ENCODE results near the gene HNRNPH2.

The HNRNPH2 gene

DNA sequence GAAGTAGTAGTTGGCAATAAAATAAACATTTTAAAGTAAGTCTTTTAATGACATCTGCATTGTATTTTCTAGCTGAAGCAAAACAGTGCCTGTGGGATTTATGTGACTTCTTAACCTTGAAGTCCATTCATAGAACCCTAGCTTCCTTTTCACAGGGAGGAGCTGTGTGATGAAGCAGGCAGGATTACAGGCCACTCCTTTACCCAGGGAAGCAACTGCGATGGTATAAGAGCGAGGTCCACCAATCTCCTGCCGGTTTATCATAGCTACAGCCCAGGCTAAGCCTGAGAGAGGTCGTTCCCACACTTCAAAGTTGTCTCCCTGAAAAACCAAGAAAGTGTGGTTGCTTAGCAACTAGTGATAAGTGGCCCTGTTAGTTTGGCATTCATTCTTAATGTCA is 10.2 kb upstream of the HNRNPH2 start:
- DNase-seq: no peak

DNA sequence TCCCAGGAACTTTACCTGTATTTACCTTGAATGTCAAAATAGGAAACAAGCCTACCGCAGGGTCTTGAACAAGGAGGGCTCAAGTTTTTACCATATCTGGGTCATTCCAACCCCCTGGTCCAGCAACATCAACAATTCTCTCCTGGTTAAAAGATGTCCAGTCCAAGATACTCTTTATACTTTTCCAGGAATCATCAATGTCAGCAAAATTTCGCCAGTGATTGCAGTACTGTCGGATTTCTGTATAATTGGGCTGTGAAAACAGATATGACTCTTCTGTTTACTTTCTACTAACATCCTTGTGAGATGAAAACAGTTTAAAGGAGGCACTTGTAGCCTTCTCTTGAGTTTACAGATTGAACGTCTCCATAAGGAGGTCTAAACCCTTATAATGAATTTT is 9.3 kb upstream of the HNRNPH2 start:
- no peak for DNase-seq

DNA sequence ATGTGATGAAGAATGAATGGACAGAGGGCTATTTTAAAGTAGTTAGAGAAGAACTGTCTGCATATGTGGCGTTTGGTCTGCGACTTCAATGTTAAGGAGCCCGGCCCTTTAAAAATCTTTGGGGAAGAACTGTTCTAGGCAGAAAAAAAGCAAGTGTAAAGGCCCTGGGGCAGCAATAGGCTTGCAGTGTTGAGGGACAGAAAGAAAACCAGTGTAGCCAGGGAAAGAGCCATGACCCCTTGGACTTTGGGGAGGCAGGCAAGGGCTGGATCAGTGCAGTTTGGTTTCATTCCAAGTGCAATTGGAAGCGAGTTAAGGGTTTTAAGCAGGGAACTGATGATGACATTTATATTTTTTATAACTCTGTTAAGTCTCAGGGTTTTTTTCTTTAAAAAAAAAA is 8.2 kb upstream of the HNRNPH2 start:
- no peak for DNase-seq

DNA sequence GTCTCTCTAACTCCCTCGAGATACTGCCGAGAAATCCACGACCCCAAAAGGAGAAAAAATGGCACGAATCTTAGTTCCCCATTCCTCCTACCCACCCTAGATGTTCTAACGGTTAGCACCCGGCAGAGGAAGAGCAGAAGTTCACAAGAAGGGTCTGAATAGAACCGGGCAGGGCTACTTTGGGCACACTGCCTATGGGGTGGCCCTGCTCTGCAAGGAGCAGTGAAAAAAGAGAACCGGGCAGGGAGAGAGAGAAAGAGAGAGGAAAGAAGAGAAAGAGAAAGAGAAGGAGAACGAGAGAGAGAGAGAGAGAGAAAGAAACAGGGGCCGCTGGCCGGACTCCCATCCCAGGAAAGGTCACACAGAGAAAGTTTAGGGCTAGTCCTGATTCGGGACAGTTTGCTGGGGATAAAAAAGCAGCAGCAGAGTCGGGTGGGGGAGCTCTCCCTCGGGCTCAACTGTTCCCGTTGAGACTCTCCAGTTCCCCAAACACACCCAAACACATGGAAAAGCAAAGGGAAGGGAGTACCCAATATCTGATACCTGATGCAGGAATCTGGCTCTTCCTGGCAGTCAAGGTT is 765 bp upstream of the HNRNPH2 start:
- DNase-seq: no peak

DNA sequence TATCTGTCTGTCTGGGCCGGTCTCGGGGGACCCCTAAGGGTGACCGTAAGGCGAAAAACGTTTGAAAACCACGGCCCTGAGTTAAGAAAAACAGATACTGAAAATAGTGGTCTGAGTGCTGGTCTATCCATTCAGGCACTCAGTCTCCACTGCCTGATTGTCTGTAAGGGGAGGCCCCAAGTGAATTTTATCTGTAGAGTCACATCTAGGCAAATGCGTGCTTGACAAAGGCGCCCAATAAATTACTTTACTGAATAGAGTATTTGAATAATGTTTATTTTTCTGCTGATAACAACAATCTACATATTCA is 465 bp downstream of the HNRNPH2 start:
- DNase-seq: no peak

DNA sequence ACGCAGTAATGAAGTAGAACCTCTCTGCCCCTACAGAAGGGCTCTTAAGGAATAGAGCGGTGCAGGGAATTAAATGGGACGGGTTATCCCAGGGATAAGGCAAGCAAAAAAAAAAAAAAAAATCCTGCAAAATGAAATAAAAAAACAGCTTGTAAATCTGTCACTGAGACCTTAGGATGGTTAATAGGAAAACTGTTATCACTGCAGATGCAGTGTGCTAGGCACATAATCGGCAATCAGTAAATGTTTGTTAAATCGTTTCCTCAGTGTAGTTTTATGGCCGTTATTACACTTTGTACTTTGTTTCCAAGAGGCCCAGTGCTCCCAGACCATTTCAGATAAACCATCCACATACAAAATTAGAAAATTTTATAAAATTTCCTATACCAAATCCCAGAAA is 1.0 kb downstream of the HNRNPH2 start:
- DNase-seq: no peak

DNA sequence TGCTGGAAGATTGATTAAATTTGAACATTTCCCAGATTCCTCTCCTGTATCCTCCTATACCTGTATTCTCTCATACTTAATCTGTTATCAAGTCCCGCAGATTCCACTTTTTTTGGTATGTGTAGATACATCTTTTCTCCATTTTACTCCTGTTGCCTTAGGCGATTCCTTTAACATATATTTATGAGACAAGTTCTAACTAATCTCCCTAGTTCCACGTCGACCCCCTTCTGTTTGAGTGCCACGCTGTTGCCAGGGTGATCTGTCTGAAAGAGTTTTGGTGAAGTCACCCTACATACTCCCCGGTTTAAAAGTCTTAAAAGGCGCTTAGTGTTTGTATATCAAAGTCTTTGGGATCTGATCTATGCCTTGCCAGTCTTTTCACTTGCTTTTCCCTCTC is 2.4 kb downstream of the HNRNPH2 start:
- no peak for DNase-seq

DNA sequence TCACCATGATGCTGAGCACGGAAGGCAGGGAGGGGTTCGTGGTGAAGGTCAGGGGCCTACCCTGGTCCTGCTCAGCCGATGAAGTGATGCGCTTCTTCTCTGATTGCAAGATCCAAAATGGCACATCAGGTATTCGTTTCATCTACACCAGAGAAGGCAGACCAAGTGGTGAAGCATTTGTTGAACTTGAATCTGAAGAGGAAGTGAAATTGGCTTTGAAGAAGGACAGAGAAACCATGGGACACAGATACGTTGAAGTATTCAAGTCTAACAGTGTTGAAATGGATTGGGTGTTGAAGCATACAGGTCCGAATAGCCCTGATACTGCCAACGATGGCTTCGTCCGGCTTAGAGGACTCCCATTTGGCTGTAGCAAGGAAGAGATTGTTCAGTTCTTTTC is 4.0 kb downstream of the HNRNPH2 start:
- DNase-seq: no peak

DNA sequence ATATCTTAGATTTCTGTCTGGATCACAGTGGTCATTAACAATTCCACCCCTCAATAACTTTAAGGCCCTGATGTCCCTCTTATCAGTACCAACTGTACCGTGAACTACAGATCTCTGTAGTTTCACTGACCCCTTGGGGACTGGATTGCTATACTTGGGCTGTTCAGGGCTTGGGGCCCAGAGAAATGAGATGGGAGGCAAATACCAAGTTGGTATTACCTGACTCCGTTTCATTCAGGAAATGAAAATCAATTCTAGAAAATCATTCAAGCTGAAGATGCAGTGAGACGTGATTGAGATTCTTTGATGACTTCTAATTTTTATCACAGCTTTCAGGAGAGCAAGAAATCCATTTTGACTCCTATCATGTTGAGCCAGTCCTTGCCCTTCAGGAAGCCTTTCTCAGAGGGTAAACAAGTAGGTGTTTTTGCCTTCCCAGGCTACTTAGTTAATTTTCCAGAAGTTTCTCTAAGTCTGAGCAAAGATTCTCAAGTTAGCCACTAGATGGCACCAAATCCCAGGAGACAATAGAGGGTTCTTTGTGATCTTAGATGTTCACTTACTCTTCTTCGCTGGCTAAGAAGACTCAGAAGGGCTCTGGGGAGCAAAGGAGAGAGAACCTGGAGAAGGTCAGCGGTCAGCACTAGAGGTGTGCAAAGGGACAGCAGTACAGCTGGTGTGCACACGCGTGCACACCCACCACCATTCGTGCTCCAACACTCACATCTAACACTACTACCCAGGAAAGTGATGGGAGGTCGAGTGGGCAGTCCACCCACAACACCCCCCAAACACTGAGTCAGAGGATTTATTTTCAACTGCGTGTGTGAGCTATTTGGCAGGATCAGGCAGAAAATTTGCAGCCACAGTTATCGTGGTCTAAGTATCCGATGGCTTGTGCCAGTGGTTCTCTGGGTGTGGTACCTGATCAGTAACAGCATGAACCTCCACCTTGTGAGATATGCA is 7.4 kb downstream of the HNRNPH2 start:
- peak; percentile 60 for DNase-seq

DNA sequence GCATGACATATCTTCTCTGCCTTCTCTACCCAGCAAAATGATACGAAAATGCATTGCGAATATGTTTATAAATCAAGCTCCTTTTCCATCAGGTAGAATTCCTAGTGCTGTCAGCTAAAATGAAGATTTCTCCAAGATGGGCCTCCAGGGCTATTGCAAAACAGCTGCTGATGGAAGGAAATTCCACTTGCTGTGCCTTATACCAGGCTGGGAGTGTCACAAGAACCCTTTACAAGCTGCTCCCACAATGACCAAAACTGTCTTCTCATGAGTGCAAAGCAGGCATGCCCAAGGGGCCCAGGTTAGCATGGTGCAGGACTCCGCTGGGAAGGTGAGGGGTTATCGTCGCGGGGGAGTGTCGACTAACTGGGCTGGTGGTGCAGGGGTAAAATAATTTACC is 8.7 kb downstream of the HNRNPH2 start:
- DNase-seq: no peak

DNA sequence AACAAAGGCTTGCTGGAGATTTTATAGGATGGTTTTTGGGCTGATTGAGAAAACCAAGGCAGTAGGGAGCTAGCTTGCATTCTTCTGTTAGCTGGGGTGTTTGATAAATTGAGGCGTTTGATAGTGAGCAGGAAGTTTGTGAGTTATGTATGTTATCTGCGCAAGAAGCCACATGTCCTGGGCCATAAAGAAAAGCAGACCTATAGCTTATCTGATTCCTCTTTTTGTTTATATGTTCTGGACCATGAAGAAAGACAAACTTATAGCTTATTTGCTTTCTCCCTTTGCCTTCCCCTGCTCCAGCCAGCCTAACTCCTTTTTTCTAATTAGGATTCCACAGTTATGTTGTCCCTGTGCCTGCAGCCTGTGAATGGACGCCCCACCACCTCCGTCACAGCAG is 9.2 kb downstream of the HNRNPH2 start:
- DNase-seq: no peak

DNA sequence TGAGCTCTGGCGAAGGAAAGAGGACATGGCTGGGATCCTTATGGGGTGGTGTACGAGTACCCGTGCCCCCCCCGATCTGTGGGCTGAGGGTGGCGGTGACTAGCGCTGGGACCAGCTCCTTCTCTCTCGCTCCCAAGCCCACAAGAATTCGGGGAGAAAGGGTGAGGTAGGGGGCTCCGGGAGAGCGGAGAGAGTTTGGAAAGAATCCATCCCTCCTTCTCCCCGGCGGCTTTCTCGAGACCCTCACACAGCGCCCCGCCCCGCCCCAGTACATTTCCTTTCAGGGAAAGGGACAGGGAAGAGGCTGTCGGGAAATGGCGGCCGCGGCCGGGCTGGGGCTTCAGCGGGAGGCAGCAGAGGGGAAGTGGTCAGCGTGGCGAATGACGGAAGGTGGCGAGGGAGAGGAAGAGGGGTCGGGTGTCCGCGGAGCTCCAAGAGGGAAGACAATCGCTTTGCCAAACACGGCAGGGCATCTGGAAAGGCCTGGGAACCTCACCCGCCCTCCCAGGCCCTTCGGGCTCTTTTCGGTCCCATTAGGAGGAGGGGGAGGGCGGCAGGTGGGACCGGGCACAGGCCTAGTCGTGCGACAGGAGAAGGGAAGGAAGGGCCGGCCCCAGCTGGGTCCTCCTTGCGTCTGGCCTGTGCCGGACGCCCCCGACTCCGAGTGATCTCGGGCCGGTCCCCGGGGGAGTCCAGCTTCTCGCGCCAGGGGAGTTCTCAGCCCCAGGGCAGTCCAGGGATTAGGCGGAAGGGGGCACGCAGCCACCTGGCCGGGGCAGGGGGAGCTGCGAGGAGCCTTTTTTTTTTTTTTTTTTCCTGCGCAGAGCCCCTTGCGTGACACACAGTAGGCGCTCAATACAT is 10.2 kb downstream of the HNRNPH2 start:
- DNase-seq: peak; percentile 17

DNA sequence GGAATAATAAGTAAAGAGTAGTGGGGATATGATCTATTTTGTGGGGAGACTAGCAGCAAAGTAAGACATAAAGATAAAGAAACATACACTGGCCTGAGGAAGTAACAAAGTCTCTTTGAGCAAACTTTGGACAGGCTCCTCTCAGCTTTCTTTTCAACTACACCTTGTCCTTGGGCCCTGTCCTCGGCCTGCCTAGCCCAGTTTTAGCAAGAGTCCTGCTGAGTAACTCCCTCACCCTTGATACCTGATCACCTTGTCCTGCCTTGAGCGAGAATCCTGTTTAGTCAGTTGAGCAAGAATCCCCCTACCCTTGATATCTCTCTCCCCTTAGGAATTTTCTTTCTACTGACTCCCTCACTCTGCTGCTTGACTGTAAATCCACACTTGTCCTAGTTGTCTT is 11.5 kb downstream of the HNRNPH2 start:
- DNase-seq: no peak

DNA sequence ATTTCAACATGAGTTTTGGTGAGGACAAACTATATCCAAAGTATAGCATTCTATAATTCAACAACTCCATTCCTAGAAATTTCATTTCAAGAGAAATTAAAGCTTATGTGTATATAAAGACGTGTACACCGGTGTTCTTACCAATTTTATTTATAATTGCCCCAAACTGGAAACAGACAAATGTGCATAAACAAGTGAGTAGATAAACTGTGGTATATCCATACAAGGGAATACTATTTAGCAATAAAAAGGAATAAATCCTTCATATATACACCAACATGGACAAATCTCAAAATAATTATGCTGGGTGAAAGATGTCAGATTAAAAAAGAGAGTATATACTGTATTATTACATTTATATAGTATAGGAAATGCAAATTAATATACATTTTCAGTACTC is 19.9 kb downstream of the HNRNPH2 start:
- no peak for DNase-seq

DNA sequence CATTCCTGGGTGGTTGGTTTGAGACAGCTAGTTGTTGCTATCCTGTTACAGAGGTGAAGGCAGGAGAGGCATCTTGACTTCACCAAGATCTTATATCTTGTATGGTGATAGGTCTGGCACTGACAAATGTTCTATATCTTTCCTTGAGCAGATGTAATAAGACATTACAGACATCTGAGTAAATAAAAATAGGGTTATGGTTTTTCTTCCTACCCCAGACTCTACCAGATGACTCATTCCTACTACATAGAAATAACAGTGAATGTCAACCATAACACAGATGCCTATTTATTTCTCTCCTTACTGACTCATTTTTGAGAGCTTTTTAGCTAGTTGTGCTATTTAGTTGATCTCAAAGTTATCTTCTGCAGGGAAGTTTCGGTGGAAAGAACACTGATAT is 21.9 kb downstream of the HNRNPH2 start:
- DNase-seq: no peak

DNA sequence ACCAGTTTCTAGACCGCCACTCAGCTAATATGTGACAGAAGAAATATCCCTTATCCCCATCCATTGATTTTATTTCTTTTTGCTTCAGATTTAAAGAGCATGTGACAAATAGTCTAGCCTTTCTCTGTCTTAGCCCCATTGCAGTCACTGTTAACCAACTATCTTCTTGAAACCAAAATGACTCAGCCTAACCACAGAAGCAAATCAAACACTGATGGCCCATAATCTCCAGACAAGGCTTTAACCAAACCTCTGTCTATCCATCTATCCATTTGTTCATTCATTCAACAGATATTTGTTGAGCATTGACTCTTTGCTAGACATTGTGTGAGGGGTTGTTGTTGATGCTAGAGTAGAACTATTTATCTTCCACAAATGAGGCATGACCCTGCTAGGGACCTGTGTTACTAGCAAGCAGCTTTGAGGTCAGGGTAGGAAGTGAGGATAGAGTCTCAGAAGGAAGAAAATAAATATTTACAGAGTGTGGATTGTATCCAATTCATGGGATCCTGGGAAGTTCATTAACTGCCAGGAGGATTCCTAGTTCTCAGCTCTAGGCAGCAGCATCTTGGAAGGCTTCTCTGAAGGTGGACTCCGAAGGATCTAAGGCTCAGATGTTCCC is 22.5 kb downstream of the HNRNPH2 start:
- no peak for DNase-seq

DNA sequence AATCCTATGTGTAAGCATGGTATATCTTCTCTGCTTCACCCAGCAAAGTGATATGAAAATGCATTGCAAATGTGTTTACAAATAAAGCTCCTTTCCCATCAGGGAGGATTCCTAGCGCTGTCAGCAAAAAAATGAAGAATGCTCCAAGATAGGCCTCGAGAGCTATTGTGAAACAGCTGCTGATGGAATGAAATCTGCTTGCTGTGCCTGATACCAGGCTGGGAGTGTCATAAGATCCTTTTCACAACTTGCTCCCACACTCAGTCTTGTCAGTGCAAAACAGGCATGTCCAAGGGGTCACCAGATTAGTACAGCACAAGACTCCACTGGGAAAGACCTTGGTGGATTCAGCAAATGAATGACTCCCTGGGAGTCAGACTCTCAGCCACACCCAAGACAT is 34.1 kb downstream of the HNRNPH2 start:
- no peak for DNase-seq

DNA sequence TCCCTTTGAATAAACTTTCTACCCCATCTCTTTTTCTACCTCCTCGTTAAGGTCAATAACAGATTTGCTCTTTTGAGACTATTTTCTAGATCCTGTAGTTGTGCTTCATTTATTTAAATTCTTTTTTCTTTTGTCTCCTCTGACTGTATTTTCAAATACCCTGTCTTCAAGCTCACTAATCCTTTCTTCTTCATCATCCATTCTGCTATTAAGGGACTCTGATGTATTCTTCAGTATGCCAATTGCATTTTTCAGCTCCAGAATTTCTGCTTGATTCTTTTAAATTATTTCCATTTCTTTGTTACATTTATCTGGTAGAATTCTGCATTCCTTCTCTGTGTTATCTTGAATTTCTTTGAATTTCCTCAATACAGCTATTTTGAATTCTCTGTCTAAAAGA is 41.3 kb downstream of the HNRNPH2 start:
- DNase-seq: no peak

DNA sequence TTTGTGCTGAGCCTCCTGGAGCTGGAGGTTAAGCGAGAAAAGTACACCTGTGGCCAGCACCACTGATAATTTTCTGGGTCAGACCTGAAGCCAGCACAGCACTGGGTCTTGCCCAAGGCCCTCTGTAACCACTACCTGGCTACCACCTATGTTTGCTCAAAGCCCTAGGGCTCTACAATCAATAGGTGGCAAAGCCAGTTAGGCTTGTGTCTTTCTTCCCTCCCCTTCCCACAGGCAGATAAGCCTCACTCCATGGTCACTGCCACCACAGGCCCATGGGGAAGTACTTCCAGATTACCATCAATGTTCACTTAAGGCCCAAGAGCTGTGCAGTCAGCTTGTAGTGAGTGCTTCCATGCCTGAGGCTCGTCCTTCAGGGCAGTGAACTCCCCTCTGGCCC is 42.1 kb downstream of the HNRNPH2 start:
- no peak for DNase-seq

DNA sequence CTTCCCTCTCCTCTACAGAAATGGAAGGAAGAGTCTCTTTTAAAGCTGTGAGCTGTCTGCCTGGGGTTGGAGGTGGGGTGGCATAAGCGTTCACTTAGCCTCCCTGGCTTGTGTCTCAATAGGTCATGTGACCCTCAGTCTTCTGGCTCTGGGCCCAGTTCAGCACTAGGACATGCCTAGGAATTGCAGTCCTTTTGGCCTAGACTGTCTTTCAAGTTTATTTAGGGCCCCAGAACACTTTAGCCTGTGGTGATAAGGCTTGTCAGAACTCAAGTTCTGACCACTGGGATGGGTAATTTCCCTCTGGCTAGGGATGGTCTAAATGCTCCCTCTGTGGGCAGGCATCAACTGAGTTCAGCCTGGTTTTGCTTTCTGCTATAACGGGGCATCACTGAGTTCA is 42.9 kb downstream of the HNRNPH2 start:
- DNase-seq: no peak

DNA sequence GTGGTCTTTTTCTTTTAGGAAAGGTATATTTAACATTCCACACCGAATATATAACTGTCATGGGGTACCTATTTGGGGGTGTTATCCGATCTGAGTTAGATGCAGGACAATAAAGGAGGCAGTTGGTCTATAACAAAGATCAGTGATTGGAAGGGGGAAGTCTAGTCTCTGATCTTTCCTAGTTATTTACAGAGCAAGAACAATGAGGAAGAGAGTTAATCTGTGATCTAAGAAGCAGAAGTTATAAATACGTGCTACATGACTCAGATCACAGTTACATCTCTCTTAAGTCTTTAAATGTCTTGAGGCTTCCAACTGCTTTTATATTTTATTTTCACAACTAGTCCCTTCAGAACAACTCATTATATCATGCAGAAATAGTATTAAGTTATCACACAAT is 44.0 kb downstream of the HNRNPH2 start:
- no peak for DNase-seq

DNA sequence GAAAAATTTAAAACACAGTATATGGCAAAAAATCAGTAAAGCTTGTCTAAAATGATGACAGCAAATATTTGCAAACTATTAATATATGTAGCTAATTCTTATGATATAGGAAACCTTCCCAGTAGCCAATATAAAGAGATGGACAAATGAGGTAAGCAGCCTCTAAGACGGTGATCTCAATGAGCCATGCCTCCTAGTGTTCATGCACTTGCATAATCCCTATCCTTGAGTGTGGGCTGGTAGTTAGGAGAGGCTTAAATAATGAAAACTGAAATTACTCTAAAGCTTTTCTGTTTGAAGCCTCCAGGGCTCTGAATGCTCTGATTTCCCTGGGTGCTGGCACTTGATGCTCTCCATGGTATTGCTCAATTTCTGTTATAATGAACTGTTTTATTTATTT is 52.6 kb downstream of the HNRNPH2 start:
- no peak for DNase-seq

DNA sequence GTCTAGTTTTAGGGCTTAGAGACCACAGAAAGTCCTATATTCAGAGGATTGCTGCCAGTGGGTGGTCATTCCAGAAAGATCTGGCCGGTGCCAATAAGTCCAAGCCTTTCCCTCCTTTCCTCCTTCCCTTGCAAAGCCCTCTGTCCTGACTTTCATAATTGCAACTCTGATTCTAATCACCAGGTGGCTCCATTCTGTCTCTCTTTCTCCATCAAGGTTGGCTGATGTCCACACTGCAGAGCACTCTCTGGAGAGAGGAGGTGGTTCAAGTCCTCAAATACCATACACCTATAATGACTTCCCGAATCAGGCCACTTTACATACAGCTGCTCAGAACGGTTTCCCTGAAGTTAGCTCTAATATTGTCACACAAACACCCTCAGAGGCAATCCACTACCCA is 54.9 kb downstream of the HNRNPH2 start:
- DNase-seq: no peak
